GM12873 (cell line): ENCODE measurements around the gene RBMS3.

Experiments used
- CTCF ChIP-seq: IDR thresholded peaks from 2 replicates; pipeline ENCODE4 v1.5.1; 2012; ENCODE audit warnings: low read depth, mild to moderate bottlenecking, moderate library complexity, low read length, control low read depth; ENCODE audit not compliant: insufficient read depth; ENCODE audit errors: missing control alignments

The RBMS3 gene

DNA sequence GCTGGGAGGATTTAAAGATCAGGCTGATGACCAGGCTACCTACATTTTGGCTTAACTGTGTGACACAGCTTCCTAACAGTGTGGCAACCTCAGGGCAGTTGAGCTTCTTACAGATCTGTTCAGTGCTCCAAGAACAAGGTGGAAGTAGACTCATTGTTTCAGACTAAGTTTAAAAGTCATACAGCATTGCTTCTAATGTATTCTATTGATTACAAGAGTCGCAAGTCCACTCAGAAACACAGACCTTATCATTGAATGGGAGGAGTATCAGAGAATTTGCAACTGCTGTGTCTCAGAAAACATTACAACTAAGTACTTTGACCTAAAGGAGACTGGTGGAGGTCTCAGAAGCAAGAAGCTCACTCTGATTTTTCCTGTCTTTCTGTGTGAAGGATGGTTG lies 746.0 kb downstream of the RBMS3 start:
- TF ChIP-seq CTCF = no peak

GRCh38 chr3:30034246-30034991 lies 753.5 kb downstream of the RBMS3 start:
- no peak for TF ChIP-seq CTCF

DNA sequence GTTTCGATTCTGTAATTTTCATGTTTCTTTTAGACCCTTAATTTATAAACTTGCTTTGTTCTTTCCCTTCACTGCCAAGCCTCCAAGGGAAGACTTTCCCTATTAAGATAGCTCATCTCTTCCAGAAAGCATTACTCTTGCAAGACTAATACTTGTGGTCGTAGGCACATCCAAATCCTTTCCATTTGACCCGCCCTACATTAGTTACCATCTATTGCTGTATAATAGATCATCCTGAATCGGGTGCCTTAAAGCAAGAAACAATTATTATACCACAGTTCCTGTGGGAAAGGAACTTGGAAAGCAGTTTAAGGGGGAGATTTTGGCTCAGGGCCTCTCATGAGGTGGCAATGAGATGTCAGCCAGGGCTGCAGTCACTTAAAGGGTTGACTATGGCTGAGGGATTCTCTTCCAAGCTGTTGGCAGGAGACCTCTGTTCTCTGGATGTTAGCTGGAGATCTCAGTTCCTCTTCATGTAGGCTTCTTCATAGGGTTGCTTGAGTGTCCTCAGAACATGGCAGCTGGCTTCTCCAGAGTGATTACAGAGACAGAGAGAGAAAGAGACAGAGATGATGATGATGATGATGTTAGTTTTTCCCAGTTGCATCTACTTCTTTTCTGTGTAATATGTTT lies 755.2 kb downstream of the RBMS3 start:
- no peak for TF ChIP-seq CTCF

GRCh38 chr3:30040126-30040525 lies 759.3 kb downstream of the RBMS3 start:
- no peak for TF ChIP-seq CTCF

GRCh38 chr3:30042274-30042859 lies 761.5 kb downstream of the RBMS3 start:
- peak; percentile 52 for TF ChIP-seq CTCF

GRCh38 chr3:30042916-30043555 lies 762.2 kb downstream of the RBMS3 start:
- no peak for TF ChIP-seq CTCF

DNA sequence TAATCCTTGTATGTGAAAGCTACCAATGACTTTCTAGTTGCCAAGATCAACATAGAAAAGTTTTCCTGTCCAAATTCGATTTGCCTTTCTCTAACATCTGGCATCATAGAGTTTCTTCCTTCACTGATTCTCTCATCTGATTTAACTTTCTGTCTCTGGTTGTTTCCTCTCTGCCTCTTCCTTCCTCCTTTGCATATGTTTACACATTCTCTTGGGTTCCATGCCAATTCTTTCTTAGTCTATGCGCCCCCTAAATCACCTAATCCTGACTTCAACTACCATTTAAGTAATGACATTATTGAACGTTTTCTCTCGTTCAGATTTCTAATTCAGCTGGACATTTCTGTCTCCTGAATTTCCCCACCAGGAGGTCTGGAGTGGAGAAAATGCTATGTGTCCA lies 763.6 kb downstream of the RBMS3 start:
- TF ChIP-seq CTCF = no peak
